Esophagus squamous epithelium (tissue), 4 donors: ENCODE results near the gene DLGAP1.

ENCODE experiments used
- CTCF ChIP-seq, 6 experiments: fragments of 450-650 bp in 4 of 6; fragments of 200-600 bp in 2 of 6; sonication (generic) in 2 of 6; IDR thresholded peaks; one replicate each; pipeline ENCODE4 v1.5.1; 2016 to 2019; ENCODE audit warnings: antibody characterized with exemption in 6 of 6, mild to moderate bottlenecking in 4 of 6, moderate library complexity in 4 of 6
- POLR2A ChIP-seq, 4 donors: fragments of 450-650 bp; IDR thresholded peaks; one replicate each; pipeline ENCODE4 v1.6.1; 2017; ENCODE audit warnings: antibody characterized with exemption in 4 of 4, mild to moderate bottlenecking in 4 of 4, moderate library complexity in 3 of 4

DNA sequence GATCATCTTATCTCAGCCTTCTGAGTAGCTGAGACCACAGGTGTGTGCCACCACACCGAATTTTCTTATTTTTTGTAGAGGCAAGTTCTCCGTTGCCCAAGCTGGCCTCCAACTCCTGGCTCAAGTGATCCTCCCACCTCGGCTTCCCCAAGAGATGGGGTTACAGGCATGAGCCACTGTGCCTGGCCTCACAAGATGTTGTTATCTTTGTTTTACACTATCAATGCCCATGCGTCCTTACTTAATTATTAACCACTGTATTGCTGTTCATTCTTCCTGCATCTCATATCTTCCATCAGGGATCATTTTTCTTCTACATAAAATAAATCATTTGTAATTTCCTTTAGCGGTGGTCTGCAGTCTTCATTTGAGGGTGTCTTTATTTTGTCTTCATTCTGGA is 823.2 kb downstream of the DLGAP1 start:
- TF ChIP-seq POLR2A (IDR thresholded peaks at IDR 0.05) (no peak), CTCF (IDR thresholded peaks at IDR 0.05) (no peak)
